ENCODE results near the gene RINT1.
A peak's percentile ranks its signal among the peaks of the same experiment; 100 is the strongest.

The RINT1 gene

GRCh38 chr7:105580022-105580740, 48.2 kb downstream of the RINT1 start:
- peak; percentile 24 for DNase-seq (ENCODE audit: low read depth)
- H3K4me3 ChIP-seq (ENCODE audit: low read length), result no peak overlapping the region
- no peak for TF ChIP-seq CTCF (IDR thresholded peaks at IDR 0.05; ENCODE audit: insufficient read depth, low read depth, low read length, missing control alignments)

DNA sequence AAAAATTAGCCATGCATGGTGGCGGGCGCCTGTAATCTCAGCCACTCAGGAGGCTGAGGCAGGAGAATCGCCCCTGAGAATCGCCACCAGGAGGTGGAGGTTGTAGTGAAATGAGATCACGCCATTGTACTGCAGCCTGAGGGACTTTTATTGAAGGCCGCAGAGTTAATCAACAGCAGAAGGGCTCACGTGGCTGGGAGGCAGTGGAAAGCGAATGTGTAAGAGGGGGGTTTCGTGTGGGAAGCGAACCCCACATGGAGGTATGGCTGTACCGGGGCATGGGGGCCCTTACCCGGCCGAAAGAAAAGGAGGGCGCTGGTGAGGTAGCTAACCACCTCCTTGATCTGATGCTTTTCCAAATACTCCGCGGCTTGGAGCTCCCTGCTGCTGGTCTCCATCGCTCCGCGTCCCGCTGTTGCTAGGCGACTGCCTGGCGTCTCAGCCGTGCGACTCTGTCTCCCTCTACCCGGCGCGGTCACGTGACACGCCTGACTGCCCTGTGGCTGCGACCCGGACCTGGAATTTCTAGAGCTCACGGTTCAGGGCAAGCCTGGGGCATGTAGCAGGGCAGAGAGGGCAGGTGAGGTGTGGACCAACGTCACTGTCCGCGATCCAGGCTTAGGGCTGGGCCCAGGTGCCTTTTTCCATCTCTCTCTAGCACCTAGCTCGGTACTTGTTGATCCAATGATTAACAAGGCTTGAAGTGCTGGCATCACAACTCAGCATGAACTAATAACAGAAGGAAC, 49.2 kb downstream of the RINT1 start, which contains the start of gene EFCAB10:
Gene EFCAB10, minus strand, starts transcription at position 428 of the 746 bp plus-strand sequence. Its CDS starts 30 bp downstream, at position 398.
- H3K4me3 ChIP-seq (ENCODE audit: low read length), result peak within 1 kb of the TSS; percentile 53
- TF ChIP-seq CTCF (IDR thresholded peaks at IDR 0.05; ENCODE audit: insufficient read depth, low read depth, low read length, missing control alignments), result no peak
- DNase-seq (ENCODE audit: low read depth), result peak; percentile 63

DNA sequence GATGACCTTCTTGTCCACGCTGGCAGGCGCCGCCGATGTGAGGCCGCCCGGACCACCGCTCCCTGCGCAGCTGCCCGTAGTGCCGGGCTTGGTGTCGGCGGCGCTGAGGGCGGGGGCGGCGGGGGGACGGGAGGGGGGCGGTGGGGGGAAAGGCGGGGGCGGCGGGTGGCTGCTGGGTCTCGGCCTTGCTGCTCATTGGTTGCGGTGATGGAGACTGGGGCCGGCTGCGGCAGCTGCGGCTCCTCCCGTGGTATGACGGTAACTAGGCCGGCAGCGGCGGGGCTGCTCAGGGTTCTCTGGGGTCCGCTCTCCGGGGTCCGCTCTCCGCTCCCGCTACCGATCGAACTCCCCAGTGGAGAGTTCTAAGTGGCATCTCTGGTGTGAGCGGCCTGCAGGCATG, 51.1 kb downstream of the RINT1 start:
- H3K4me3 ChIP-seq (ENCODE audit: low read length), result no peak overlapping the region
- DNase-seq (ENCODE audit: low read depth), result no peak
- TF ChIP-seq CTCF (IDR thresholded peaks at IDR 0.05; ENCODE audit: insufficient read depth, low read depth, low read length, missing control alignments), result no peak

DNA sequence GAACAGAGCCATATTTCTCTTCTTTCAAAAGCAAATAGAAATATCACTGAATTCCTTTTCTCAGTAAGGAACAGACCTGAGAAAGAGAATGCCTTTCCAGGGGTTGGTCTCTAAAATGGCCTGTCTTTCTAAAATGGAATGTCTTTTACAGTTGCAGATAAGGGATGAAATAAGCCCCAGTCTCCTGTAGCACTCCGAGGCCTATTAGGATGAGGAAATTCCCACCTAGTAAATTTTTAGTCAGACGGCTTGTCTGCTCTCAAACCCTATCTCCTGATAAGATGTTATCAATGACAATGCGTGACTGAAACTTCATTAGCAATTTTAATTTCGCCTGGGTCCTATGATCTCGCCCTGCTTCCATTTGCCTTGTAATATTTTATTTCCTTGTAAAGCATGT, 52.2 kb downstream of the RINT1 start:
- no peak for DNase-seq (ENCODE audit: low read depth)
- TF ChIP-seq CTCF (IDR thresholded peaks at IDR 0.05; ENCODE audit: insufficient read depth, low read depth, low read length, missing control alignments), result no peak
- H3K4me3 ChIP-seq (ENCODE audit: low read length), result no peak overlapping the region

DNA sequence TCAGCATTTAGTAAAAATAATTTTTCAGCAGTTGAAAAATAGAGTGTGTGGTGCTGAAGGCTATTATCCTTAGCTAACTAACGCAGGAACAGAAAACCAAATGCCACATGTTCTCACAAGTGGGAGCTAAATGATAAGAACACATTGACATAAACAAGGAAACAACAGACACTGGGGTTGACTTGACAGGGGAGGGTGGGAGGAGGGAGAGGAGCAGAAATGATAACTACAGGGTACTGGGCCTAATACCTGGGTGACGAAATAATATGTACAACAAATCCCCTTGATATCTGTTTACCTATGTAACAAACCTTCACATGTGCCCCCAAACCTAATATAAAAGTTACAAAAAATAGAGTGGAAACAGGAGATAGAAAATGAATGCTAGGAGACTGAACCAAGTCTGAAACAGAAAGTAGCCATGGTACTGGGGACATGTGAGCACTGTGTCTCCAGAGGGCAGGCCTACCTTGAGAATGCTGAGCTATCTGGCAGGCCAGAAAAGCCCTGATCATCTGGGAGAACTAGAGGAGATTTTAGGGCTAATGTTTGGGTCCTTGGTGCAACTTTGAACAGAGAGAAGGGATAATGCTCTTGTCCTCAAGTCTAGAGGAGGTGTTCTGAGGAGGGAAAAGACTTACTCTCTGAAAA, 54.0 kb downstream of the RINT1 start:
- no peak for DNase-seq (ENCODE audit: low read depth)
- no peak for TF ChIP-seq CTCF (IDR thresholded peaks at IDR 0.05; ENCODE audit: insufficient read depth, low read depth, low read length, missing control alignments)
- H3K4me3 ChIP-seq (ENCODE audit: low read length), result no peak overlapping the region

GRCh38 chr7:105587909-105588635, 56.1 kb downstream of the RINT1 start:
- no peak for TF ChIP-seq CTCF (IDR thresholded peaks at IDR 0.05; ENCODE audit: insufficient read depth, low read depth, low read length, missing control alignments)
- DNase-seq (ENCODE audit: low read depth), result no peak
- no peak overlapping the region for H3K4me3 ChIP-seq (ENCODE audit: low read length)

All from epithelial cell of esophagus (primary cell).